ENCODE measurements around the gene AXDND1.
A peak's percentile ranks its signal among the peaks of the same experiment; 100 is the strongest.

Gene AXDND1

GRCh38 chr1:179575497-179576314 is 209.9 kb downstream of the AXDND1 start, which contains the start of gene NPHS2:
Gene NPHS2, minus strand, starts transcription at chr1:179575948. Its CDS starts 84 bp downstream, at chr1:179575864.
- Histone ChIP-seq H2BK5ac (ENCODE audit: low read length) (no peak within 1 kb of the TSS), H3K4me1 (ENCODE audit: control insufficient read depth in 2 of 2, insufficient read depth in 1 of 2, low read depth in 1 of 2, low read length in 2 of 2) (peaks cover 0 to 3% of the 10 kb centered on the region in 2 donors), H3K18ac (ENCODE audit: low read length) (no peak within 1 kb of the TSS), H3K4me3 (ENCODE audit: low read length in 2 of 2) (peak within 1 kb of the TSS in 1 of 2 donors; percentile 75), H3K9me3 (replicated peaks in 1 of 2; ENCODE audit: control insufficient read depth in 2 of 2, insufficient read depth in 1 of 2, low read depth in 1 of 2, low read length in 2 of 2) (no peaks in the 10 kb centered on the region), H4K8ac (ENCODE audit: low read depth, low read length) (no peak within 1 kb of the TSS), H4K91ac (ENCODE audit: low read depth, low read length, poor library complexity) (no peak within 1 kb of the TSS), H2AFZ (ENCODE audit: low read length) (peak within 1 kb of the TSS; percentile 66), H3K14ac (ENCODE audit: low read length) (no peak within 1 kb of the TSS), H2BK12ac (ENCODE audit: low read length) (no peak within 1 kb of the TSS), H3K4ac (ENCODE audit: low read length) (no peak within 1 kb of the TSS), H3K36me3 (replicated peaks in 1 of 2; ENCODE audit: control insufficient read depth in 2 of 2, insufficient read depth in 2 of 2, low read length in 2 of 2) (no peaks in the 10 kb centered on the region), H2BK15ac (ENCODE audit: low read length) (peak within 1 kb of the TSS; percentile 45), H3K27ac (replicated peaks; ENCODE audit: low read length) (no peak within 1 kb of the TSS), H3K23ac (ENCODE audit: low read depth, low read length, poor library complexity) (no peak within 1 kb of the TSS), H3K79me1 (ENCODE audit: low read depth, low read length) (no peaks in the 10 kb centered on the region), H3K27me3 (ENCODE audit: control insufficient read depth in 3 of 3, insufficient read depth in 3 of 3, low read depth in 1 of 3, low read length in 3 of 3) (peaks cover 0 to 63% (median 27%) of the 10 kb centered on the region in 3 experiments), H2BK120ac (ENCODE audit: low read depth, low read length) (no peak within 1 kb of the TSS), H2AK5ac (ENCODE audit: low read depth, low read length) (no peak within 1 kb of the TSS), H3K4me2 (ENCODE audit: insufficient read depth, low read length, poor library complexity, severe bottlenecking) (peak within 1 kb of the TSS; percentile 77), H3K9ac (ENCODE audit: low read depth, low read length, poor library complexity) (peak within 1 kb of the TSS; percentile 27)
- no peak for DNase-seq (ENCODE audit: low spot score)
- no CpG with 5 or more reads among the region's 77 CpGs for WGBS, 2 donors (ENCODE audit: extremely low coverage in 2 of 2, insufficient read length in 2 of 2, insufficient replicate concordance in 1 of 2)

DNA sequence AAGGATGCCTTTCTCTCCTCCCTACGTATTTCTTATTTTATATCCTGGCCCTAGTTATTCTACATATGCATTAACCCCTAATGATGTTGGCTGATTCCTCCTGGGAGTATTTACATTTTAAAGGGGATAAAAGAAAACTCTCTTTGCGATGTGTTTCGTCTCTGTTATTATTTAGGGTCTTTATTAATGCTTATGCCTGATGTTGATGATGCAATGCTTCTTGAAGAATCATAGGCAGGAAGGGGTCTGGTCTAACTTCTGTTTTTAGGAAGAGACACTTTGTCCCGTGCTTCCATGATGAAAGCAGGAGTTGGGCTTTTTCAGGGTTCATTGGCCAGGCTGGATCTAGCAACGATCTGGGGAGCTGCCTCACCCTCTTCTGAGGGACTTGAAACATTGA is 210.7 kb downstream of the AXDND1 start:
- H2BK15ac ChIP-seq (ENCODE audit: low read length), result no peak overlapping the region
- H3K4me3 ChIP-seq (ENCODE audit: low read length in 2 of 2), result no peak overlapping the region
- H2BK120ac ChIP-seq (ENCODE audit: low read depth, low read length), result no peak overlapping the region
- no peaks in the 10 kb centered on the region for H3K9me3 ChIP-seq (replicated peaks in 1 of 2; ENCODE audit: control insufficient read depth in 2 of 2, insufficient read depth in 1 of 2, low read depth in 1 of 2, low read length in 2 of 2)
- WGBS, 2 donors (ENCODE audit: extremely low coverage in 2 of 2, insufficient read length in 2 of 2, insufficient replicate concordance in 1 of 2), result no CpG with 5 or more reads among the region's 5 CpGs
- H3K27ac ChIP-seq (replicated peaks; ENCODE audit: low read length), result no peak overlapping the region
- no peak overlapping the region for H3K4ac ChIP-seq (ENCODE audit: low read length)
- no peak overlapping the region for H3K18ac ChIP-seq (ENCODE audit: low read length)
- no peak overlapping the region for H3K4me2 ChIP-seq (ENCODE audit: insufficient read depth, low read length, poor library complexity, severe bottlenecking)
- H2AFZ ChIP-seq (ENCODE audit: low read length), result no peak overlapping the region
- H2BK12ac ChIP-seq (ENCODE audit: low read length), result no peak overlapping the region
- H3K9ac ChIP-seq (ENCODE audit: low read depth, low read length, poor library complexity), result no peak overlapping the region
- no peaks in the 10 kb centered on the region for H3K36me3 ChIP-seq (replicated peaks in 1 of 2; ENCODE audit: control insufficient read depth in 2 of 2, insufficient read depth in 2 of 2, low read length in 2 of 2)
- no peak overlapping the region for H3K14ac ChIP-seq (ENCODE audit: low read length)
- DNase-seq (ENCODE audit: low spot score), result no peak
- no peak overlapping the region for H3K23ac ChIP-seq (ENCODE audit: low read depth, low read length, poor library complexity)
- no peaks in the 10 kb centered on the region for H3K79me1 ChIP-seq (ENCODE audit: low read depth, low read length)
- H4K91ac ChIP-seq (ENCODE audit: low read depth, low read length, poor library complexity), result no peak overlapping the region
- H2AK5ac ChIP-seq (ENCODE audit: low read depth, low read length), result no peak overlapping the region
- no peak overlapping the region for H4K8ac ChIP-seq (ENCODE audit: low read depth, low read length)
- peaks cover 0 to 63% (median 27%) of the 10 kb centered on the region in 3 experiments for H3K27me3 ChIP-seq (ENCODE audit: control insufficient read depth in 3 of 3, insufficient read depth in 3 of 3, low read depth in 1 of 3, low read length in 3 of 3)
- H2BK5ac ChIP-seq (ENCODE audit: low read length), result no peak overlapping the region
- H3K4me1 ChIP-seq (ENCODE audit: control insufficient read depth in 2 of 2, insufficient read depth in 1 of 2, low read depth in 1 of 2, low read length in 2 of 2), result peaks cover 0 to 3% of the 10 kb centered on the region in 2 donors

GRCh38 chr1:179583771-179584320 is 218.1 kb downstream of the AXDND1 start:
- WGBS, 2 donors (ENCODE audit: extremely low coverage in 2 of 2, insufficient read length in 2 of 2, insufficient replicate concordance in 1 of 2), result no CpG with 5 or more reads among the region's 5 CpGs
- H3K9me3 ChIP-seq (replicated peaks in 1 of 2; ENCODE audit: control insufficient read depth in 2 of 2, insufficient read depth in 1 of 2, low read depth in 1 of 2, low read length in 2 of 2), result no peaks in the 10 kb centered on the region

More at GRCh38 chr1:179583771-179584320, 218.1 kb downstream of the AXDND1 start:
- Histone ChIP-seq H4K8ac (ENCODE audit: low read depth, low read length) (no peak overlapping the region), H3K79me1 (ENCODE audit: low read depth, low read length) (no peaks in the 10 kb centered on the region), H3K4ac (ENCODE audit: low read length) (no peak overlapping the region), H2BK15ac (ENCODE audit: low read length) (no peak overlapping the region), H3K14ac (ENCODE audit: low read length) (no peak overlapping the region), H2BK5ac (ENCODE audit: low read length) (no peak overlapping the region), H2BK12ac (ENCODE audit: low read length) (no peak overlapping the region), H2AK5ac (ENCODE audit: low read depth, low read length) (no peak overlapping the region), H2BK120ac (ENCODE audit: low read depth, low read length) (no peak overlapping the region), H2AFZ (ENCODE audit: low read length) (no peak overlapping the region), H3K36me3 (replicated peaks in 1 of 2; ENCODE audit: control insufficient read depth in 2 of 2, insufficient read depth in 2 of 2, low read length in 2 of 2) (no peaks in the 10 kb centered on the region), H3K4me2 (ENCODE audit: insufficient read depth, low read length, poor library complexity, severe bottlenecking) (no peak overlapping the region), H3K4me3 (ENCODE audit: low read length in 2 of 2) (no peak overlapping the region), H3K27me3 (ENCODE audit: control insufficient read depth in 3 of 3, insufficient read depth in 3 of 3, low read depth in 1 of 3, low read length in 3 of 3) (peaks cover 0 to 41% (median 0%) of the 10 kb centered on the region in 3 experiments), H3K27ac (replicated peaks; ENCODE audit: low read length) (no peak overlapping the region), H3K23ac (ENCODE audit: low read depth, low read length, poor library complexity) (no peak overlapping the region), H3K4me1 (ENCODE audit: control insufficient read depth in 2 of 2, insufficient read depth in 1 of 2, low read depth in 1 of 2, low read length in 2 of 2) (peaks cover 0 to 2% of the 10 kb centered on the region in 2 donors), H3K18ac (ENCODE audit: low read length) (no peak overlapping the region), H3K9ac (ENCODE audit: low read depth, low read length, poor library complexity) (no peak overlapping the region), H4K91ac (ENCODE audit: low read depth, low read length, poor library complexity) (no peak overlapping the region)
- no peak for DNase-seq (ENCODE audit: low spot score)

Measured in neuronal stem cell (in vitro differentiated cells).